Left cardiac atrium (tissue), 4 donors: Measurements from ENCODE around the gene ARHGAP26. TPM values are rescaled to one million over a fixed set of nuclear protein-coding genes. Genes with fewer than 3 reads are reported as not detected.
"Not testable (repeated sequence)": the region's sequence is repeated elsewhere in the genome, so short reads cannot be mapped to it uniquely, and the experiment has no call there.

Experiments used
- ATAC-seq, 2 donors: fragments of 200-7000 bp; cut with Tn5 transposase; one replicate each; pipeline ENCODE4 v1.9.1; 2020; ENCODE audit warnings: mild to moderate bottlenecking in 2 of 2, moderate library complexity in 2 of 2
- DNase-seq: peaks from one replicate; pipeline ENCODE4 v3.0.0-alpha.2; 2020
- intact Hi-C, 2 donors: fragments of 100-400 bp; cut with DNase I; formaldehyde crosslinking; loops; one replicate each; pipeline versions ENCODE4 v1.14.1 to v1.15.1; 2022 to 2023
- total RNA-seq, 2 donors: library from RNA; stranded (reverse); fragmentation: NEBNext Ultra II Directional; extraction: Animal tissue kit (Norgen Biotek cat#: 25700); gene quantifications; one replicate each; pipeline ENCODE4 v1.2.1, GENCODE V29; 2021
- donor health status: DM: no; HTN: yes; CAD: no.
- donor health status: DM: no; HTN: yes; CAD: no; lungs with severe emphysema.
- donor health status: DM: yes; HTN: yes; CAD: no.
- donor health status: Dilated cardiomyopathy.

ARHGAP26 gene
- total RNA-seq, 2 donors from 2014 or later, result 29.6 to 50.2 TPM

DNA sequence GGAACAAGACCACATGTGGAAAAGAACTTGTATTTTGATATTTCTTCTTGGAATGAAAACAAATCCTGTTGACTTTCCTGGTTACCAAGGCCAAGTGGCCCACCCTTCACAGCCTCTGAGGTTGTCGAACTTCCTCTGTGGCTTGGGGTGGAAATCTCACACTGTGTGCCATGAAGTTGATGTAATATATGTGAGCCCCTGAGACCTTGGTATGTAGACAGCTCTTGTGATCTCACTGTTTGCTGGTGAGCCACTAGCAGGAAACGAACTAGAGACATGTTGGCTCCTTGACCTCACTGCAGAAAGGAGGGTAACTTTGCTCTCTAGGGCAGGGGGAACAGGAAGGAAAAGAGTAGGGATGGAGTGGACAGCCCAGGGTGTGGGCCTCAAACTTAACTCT, 159.4 kb downstream of the ARHGAP26 start:
- ATAC-seq, result peak; percentile 62 to 80
- intact Hi-C loops, result loop anchor here in 1 of 2 donors (5.0 to 10.0 kb wide), 3 partner anchors 33 to 895 kb away; partner anchors contain the start of gene NR3C1
- peak; percentile 32 for DNase-seq

DNA sequence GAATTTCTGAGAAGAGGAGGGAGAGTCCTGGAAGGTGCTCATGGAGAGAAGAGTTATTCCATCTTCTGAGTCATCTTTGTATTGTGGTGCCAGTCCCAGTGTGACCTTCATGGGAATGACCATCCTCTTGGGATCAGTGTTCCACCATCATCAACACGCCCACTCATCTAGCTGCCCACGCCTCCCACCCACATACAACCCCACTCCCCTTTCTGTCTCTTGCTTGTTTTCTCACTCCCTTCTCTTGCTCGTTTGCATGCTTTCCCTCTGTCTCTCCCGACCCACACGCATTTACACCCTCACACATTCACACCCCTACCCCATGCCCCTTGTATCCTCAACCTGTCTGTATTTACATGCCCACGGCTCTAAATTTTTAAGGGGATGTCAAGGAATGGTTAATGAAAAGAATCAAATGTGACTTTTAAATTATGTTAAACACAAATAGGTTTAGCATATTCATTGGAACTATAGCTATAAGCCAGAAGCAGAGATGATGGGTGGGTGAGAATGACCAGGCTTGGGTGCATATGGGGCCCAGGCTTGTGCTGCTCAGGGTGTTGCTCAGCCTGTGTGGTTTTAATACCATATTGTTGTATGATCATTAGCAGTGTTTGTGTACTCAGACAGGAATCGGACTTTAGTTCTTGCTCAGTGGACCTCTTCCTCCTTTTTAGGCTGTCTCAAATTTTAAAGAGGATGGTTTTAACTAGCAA, 160.4 kb downstream of the ARHGAP26 start:
- DNase-seq, result no peak
- no peak for ATAC-seq
- intact Hi-C loops, result no loop called here

DNA sequence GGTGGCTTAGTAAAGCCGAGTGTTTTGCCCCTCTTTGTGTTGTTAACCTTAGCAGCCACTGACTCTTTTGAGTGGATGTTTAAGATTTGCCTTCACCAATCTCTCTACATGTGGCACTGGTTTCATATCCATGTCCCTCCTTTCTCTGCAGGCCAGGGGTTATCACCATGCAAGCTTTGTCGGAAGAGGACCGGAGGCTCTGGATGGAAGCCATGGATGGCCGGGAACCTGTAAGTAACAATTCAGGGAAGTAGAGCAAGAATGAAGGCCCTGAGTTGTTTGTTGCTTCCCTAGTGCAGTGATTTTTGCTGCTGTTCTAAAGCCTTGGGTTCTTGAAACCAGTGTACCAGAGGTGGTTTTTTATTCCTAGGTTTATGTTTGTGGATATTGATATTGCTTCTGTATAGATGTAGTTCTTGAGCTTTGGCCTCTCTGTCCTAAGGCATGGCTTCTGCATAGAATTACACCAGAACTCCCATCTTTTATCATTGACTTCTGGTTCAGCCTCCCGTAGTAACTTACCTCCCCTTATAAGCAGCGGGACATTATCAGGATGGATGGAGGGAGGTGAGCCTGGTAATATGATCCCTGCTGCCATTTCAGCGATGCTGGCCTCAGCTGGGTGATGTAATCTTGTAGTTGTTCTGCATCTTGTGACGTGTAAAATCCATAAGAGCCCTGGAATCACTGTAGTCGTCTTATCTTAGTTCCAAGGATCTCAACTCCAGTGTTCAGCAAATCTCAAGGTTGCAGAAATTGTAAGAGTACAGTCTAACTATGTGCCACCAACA, 161.9 kb downstream of the ARHGAP26 start:
- intact Hi-C loops, result no loop called here
- no peak for ATAC-seq
- peak; percentile 52 for DNase-seq

DNA sequence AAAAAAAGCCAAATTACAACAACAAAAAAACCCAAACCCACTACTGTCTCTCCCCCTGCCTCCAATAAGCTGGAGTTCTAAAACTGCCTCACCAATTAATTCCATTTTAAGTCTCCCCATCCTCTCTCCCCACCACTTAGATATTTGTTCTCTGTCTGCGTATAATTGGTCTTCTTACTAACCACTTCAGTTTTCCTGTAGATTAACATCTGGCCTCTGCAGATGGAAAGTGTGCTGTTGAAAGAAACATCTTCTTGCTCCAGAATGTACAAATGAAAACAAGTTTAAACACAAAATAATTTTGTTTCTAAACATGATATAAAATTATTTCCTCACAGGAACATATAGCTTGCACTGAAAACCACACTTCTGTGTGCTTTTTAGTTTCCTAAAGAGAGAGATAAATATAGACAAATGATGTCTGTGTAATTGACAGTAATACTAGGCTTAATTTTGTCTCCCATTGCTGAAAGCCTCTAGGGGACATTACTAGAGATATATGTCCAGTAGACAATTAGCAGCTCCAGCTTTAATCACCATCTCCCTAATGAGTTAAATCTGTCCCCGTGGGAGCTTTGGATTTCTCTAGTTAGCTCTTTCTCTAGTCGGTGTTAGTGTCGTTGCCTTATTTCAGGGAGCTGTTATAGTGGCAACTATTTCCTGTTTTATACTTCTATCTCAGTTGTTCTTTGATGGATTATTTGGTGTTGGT, 164.0 kb downstream of the ARHGAP26 start:
- no peak for DNase-seq
- no peak for ATAC-seq
- intact Hi-C loops, result no loop called here

DNA sequence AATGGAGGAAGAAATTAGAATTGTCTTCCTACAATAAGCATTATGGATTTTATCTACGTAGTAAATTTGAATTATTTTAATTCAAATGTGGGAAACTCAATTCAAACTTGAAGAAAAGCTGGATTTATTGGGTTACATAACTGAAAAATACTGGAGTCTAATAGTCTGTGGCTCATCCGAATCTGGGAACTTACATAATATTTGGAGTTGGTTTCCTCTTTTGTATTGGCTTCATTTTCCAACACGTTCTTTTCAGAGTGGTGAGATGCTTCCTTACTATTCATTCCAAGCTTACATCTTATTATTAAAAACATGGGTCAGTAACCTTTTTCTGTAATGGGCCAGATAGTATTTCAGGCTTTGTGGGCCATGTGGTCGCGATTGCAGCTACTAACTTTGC, 164.8 kb downstream of the ARHGAP26 start:
- ATAC-seq (peak in 1 of 2 donors; percentile 24), DNase-seq (no peak)
- intact Hi-C loops, result no loop called here

DNA sequence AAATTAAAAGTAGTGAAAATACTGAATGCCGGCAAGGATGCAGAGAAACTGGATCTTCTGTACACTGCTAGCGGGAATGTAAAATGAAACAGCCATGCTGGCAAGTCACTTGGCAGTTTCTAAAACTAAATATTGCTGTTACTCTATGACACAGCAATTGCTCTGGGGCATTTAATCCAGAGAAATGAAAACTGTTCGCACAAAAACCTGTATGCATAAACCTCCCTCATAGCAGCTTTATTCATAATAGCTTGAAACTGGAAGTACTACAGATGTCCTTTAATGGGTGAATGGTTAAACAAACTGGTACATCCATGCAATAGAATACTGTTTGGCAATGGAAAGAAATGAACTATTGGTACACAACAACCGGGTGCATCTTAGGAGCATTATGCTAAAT, 167.2 kb downstream of the ARHGAP26 start:
- intact Hi-C loops, result no loop called here
- no peak for ATAC-seq
- DNase-seq, result no peak

DNA sequence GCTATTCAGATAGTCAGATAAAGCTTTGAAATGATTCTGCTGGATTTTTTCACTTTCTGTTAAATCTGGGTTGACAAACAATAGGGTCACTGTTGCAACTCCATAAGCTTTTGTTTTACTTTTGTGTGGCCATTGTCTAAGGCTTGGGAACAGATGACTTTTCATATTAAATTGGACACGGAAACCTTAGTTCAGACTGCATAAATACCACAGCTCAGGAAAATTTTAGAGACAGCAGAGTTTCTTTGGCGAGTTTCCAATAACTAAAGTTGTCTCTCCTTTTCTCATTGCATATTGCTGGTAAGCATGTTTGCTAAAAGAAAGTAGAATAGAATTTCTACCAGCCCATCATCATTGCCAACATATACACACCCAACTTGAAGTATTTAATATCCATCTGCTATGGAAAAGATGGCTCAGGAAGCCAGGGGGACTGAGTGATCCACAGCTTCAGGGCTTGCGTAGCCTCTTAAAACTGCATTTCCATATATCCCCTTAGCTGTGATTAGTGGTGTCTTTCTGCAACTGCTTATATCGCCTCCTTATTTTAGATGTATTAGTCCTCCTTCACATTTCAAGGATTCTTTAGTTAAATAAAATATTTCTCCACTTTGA, 168.2 kb downstream of the ARHGAP26 start:
- DNase-seq (no peak), ATAC-seq (no peak)
- intact Hi-C loops, result no loop called here

DNA sequence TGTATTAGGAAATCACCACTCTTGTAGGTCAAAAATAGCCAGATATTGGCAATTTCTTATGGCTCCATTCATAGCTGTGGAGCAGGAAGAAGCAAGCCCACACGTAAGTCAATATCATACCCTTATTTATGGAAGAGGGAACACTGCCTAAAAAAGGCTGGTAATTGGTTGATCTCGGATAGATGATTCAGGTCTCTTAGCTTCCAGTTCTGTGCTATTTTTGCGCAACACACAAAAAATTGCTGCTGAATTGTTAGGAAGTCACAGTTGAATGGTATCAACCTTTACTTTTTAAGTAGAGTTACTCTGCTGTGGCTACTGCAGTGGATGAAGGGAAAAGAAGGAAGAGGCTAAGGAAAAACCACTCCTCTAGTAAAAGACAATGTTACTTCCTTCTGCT, 168.8 kb downstream of the ARHGAP26 start:
- ATAC-seq (no peak), DNase-seq (no peak)
- intact Hi-C loops, result no loop called here

DNA sequence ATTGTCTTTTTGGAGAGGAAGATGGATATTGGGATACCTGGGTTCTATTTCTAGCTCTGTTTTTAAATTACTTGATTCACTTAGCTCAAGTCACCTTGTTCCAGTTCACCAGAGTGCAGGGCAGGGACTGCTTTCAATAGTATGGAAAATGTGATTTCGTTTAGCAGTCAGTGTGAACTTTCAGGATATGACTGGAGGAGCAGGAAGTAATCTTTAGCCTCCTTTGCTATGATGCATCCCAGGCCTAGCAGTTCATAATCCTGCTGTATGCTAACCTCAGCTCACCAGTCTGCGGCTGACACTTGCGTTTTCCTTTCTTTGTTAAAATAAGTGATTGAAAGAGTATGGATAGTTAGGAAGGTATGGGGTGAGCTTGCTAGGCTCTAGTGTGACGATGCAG, 169.7 kb downstream of the ARHGAP26 start:
- peak in 1 of 2 donors; percentile 33 for ATAC-seq
- intact Hi-C loops, result no loop called here
- DNase-seq, result no peak

DNA sequence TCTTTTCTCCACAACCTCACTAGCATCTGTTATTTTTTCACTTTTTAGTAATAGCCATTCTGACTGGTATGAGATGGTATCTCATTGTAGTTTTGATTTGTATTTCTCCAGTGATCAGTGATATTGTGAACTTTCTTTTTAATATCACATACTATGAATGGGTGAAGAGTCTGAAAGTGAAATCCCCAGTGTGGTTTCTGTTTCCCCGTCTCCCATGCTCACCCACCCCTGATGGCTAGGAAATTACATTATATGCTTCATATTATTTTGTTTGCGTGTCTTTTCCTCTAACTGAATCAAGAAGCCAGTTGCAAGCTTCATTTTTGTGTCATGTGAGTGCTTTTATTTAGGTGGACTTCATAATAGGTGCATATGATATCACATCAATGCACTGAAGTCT, 171.1 kb downstream of the ARHGAP26 start:
- ATAC-seq (no peak), DNase-seq (no peak)
- intact Hi-C loops, result no loop called here

DNA sequence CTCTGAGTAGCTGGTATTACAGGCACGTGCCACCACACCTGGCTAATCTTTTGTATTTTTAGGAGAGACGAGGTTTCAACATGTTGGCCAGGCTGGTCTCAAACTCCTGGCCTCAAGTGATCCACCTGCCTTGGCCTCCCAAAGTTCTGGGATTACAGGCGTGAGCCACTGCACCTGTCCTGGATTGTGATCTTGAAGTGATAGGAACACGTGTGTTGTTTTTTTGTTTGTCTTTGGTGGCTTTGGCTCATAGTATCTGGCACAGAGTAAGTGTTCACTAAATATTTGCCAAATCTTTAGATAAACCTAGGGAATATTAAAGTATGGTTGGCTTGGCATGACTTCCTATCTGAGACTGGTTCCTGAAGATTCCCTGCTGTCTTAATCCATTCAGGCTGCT, 172.7 kb downstream of the ARHGAP26 start:
- DNase-seq, result no peak
- intact Hi-C loops, result no loop called here
- no peak for ATAC-seq

DNA sequence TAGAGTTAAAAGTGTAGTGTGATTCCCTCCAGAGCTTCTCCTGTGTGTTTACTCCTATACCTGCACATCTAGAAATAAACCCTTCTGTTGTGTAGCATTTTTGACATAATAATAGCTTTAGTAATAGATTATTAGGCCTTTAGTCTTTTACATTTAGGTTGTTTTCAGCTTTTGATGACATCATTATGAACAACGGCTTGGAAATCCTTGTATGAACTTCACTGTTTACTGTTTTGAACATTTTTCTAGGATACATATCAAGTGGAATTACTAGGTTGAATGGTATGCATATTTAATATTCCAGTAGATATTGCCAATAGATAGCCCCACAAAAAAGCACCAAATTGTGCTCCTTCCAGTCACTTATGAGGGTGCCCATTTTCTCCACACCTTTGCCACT, 174.0 kb downstream of the ARHGAP26 start:
- intact Hi-C loops, result no loop called here
- ATAC-seq (no peak), DNase-seq (no peak)

DNA sequence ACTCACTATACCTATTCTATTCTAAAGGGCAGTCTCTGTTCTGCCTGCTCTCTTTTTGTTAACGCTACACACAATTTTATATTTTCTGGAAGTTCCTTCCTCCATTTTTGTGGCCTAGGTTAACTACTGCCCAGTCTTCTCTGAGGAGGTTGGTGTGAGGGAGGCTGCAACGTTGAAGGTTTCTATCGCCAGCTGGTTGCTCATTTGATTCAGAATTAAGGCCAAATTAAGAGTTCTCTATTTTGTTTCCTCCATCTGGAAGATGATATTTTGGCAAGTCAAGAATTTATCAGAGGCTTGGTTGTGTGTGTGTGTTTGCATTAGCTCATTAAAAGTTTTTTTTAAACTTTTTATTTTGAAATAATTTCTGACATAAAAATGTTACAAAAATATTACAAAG, 175.1 kb downstream of the ARHGAP26 start:
- intact Hi-C loops, result no loop called here
- DNase-seq, result no peak
- no peak for ATAC-seq

DNA sequence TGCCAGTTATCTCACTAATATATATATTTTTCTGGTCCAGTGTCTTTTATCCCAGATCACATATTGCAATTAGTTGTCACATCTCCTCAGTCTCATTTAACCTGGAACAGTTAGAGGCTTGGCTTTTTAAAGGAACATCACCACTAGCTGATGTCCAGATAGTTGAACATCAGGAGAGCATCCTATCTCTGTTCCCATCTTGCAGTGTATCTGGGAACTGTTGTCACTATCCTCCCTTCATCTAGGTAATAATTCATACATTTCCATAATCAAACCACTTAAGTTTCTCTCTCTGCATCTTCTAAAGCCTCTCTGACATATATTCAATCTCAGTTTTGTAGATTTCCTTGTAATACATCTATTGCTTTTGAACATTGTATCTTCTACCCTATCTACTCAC, 175.7 kb downstream of the ARHGAP26 start:
- DNase-seq (no peak), ATAC-seq (no peak)
- intact Hi-C loops, result no loop called here

DNA sequence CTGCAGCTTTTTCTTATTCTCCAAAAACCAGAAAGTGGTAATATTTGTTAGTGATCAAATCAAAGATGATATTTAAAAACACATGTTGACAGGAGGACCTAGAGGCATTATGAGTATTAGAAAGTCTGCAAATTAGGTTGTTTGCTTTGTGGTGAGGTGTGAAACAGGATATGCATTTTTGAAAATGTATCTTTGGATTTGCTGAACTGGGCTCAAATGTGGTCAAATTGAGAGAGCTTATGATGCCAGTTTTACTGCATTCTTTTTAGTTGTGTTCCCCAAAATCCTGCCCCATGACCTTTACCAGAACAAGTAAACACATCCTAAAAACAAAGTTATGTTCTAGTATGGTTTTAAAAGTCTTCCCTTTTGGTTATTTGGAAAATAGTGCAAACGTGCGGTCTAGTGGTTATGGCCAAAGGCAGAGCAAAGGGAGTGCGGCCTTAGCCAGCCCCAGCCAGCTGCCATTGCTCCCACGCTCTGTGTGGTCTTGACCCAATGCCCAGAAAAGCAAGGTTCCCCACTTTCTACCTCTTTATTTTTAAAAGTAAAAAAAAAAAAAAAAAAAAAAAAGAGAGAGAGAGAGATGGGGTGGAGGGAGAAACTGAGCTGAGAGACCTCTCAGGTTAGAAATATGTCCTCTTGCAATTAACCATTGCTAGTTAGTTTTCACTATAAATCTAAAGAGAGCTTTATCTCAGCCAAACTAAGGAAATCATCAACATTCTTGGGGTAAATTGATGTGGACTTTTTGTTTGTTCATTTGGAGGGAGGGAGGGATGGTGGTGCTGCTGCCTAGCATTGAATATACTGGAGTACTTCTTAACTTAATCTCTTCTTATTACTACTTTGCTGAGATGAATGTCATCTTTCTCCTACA, 176.6 kb downstream of the ARHGAP26 start:
- intact Hi-C loops, result no loop called here
- ATAC-seq (peak in 1 of 2 donors; percentile 70), DNase-seq (no peak)

DNA sequence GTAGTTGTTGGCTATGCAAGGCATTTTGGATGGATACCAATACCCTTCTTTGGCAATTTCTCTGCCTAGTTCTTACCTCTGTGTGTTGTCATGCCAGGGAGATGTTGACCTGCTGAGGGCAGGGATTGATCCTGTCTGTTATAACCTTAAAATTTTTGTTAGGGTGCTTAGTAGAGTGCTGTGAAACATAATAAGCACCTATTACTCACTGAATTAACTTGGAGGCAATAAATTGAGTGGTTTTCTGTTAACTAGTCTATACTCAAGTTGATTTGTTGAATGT, 177.2 kb downstream of the ARHGAP26 start:
- ATAC-seq, result no peak
- intact Hi-C loops, result no loop called here
- DNase-seq, result no peak

DNA sequence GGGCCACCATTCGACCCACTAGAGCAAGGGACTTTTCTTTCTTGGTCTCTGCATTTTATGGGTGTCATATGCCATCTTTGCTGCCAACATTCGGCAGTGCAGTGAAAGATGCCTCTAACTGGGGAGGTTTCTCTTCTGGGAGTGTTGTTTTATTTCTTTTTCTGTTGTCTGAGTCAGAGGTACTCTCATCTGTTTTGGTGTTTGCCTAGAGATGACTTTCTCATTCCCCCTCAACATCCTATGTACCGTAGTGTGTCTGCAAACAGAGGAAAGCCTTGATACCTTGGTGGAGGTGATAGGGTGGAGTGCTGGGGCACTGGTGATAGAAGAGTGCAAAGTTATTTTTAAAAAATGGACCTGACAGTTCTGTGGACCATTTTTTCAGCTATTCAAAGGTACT, 182.1 kb downstream of the ARHGAP26 start:
- no peak for ATAC-seq
- intact Hi-C loops, result no loop called here

DNA sequence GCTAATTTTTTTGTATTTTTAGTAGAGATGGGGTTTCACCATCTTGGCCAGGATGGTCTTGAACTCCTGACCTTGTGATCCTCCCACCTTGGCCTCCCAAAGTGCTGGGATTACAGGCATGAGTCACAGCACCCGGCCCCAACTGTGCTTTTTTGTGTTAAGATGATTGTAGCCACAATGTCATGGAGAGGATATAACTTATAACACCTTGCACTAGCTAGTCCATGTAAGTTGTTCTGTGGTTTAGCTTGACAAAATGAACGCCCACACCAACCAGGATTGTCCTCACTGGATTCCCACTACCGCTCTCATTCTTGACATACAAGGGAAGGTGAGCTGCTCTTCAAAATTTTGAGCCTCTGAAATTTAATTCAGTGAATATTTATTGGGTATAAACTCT, 182.7 kb downstream of the ARHGAP26 start:
- DNase-seq, ATAC-seq, intact Hi-C loops: not testable (repeated sequence)

More for the DNA sequence above, 182.1 kb downstream of the ARHGAP26 start:
- DNase-seq, result no peak

DNA sequence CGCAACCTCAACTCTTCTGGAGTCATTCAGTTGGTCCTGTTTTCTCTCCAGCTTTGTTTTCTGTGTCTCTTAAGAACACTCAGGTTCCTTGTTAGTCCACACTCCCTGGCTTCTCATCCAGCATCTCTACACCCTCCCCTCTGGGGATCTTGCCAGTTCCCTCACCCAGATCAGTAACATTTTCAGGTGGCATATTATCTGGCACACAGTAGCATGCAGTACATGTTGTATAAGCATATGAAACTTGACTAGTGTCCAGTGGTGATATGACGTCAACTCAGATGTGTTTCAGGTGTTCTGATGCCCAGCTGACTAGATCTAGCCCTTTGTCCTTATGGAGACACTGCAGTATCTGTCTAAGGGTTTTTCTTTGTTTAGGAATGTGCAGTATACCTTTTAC, 184.3 kb downstream of the ARHGAP26 start:
- no peak for ATAC-seq
- intact Hi-C loops, result no loop called here
- DNase-seq, result no peak
